NCI-H1092 (cell line): ENCODE measurements around the gene LRPAP1.

Experiments
- DNase-seq: peaks from one replicate; lab custom pipeline; 2025; lab: John Stamatoyannopoulos, UW

The LRPAP1 gene

DNA sequence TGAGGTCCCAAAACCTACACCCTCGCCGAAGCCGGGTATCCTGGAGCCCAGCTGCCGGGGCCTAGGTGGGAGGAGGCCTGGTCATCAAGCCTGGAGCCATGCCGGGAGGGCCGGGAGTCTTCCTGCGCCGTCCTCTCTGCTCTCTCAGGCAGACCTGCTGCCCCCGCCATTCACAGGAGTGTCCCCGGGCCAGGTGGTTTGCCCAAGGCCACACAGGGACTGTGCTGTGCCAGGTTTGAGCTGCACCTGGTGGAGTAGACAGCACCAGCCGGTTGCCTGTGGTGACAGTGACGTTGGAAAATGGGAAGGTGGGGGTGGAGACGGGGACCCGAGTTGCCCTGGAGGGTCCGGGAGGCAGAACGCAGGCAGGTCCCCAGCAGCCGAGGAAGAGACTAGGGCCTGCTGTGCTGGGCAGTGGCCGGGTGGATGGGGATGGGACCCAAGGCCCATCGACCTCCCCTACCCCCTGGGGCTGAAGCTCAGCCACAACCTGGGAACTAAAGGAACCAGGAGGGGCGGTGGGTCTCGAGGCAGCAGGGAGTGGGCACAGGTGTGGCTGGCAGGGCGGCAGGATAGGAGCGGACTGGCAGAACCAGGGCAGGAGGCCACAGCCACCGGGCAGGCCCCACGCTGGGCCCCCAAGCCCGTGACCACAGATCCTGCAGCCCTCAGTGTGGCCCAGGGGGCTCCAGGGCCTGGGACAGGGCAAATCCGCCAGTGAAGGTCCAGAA lies 59.6 kb downstream of the LRPAP1 start:
- DNase-seq, result no peak

DNA sequence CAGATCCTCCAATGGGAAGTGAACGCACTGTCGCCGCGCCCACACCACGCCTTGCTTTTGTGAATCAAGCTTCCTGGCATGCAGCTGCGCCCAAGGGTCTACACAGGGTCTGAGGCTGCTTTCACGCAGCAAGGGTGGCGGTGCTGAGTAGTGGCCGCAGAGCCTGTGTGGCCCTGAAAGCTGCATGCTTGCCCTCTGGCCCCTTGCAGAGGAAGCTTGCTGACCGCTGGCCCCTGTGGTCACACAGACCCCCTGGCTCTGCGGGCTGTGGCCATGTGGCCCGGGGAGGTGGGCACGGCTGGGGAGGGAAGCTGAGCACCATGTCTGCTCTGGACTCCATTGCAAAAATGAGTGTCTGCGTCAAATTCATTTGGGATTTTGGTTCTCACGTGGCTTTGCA lies 60.3 kb downstream of the LRPAP1 start:
- DNase-seq, result no peak

DNA sequence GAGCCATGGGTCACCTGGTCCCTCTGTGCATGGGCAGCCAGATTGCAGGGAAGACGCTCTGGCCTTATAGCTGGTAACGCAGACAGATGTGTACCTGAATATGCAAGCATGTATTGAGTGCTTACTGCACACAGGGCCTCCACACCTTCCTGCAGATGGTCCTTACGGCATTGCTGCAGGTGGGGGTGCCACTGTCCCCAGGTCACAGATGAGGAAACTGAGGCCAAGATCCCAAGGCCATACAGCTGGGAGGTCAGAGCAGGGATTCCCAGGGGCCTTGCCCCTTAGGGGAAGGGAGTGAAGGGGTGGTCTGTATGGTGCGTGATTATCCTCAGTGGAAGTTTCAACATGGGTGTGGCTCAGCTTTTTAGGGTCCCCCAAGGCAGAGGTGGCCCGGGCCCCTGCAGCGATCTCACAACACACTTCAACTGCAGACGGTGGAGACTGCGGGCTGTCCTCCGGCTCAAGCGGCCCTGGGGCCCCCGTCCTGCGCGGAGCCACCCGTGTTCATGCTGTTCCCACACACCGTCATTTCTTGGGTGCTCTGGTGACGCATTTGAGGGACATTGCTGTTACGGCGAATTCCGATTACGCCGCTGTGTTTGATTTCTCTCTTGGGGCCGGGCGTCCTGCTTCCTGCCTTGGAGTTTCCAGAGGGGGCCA lies 61.0 kb downstream of the LRPAP1 start:
- DNase-seq, result no peak

DNA sequence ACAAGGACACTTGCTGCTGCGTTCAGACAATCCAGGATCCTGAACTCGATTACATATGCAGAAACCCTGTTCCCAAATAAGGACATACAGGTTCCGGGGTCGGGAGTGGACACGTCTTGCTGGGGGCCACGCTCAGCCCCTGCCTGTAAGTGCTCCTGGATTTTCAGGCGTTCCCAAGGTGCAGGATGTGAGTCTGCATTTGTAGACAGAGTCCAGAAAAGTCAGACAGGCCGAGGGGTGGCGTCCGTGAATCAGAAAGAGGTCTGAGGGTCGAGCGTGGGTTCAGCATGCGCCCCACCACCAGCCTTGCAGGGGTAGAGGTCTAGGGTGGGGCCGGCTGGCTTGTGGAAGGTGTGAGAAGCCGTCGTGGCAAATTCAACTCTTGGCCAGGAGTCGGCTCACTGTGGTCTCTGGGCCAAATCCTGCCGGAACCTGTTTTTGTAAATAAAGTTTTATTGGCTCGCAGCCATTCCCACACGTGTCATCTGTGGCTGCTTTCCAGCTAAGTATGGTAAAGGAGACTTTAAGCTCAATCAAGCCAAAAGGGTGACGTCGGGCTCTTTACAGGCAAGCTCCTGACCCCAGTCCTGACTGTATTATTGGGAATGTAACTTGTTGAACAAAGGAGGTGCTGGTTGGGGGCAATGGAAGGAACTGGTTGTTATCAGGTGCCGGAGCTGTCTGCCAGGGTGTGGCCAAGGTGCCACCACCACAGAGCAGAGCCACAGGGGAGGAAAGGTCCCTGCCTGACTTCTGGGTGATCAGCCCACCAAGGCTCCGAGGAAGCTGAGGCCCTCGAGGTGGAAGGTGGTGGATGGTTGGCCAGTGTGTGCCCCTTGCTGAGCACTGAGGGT lies 61.8 kb downstream of the LRPAP1 start:
- no peak for DNase-seq

DNA sequence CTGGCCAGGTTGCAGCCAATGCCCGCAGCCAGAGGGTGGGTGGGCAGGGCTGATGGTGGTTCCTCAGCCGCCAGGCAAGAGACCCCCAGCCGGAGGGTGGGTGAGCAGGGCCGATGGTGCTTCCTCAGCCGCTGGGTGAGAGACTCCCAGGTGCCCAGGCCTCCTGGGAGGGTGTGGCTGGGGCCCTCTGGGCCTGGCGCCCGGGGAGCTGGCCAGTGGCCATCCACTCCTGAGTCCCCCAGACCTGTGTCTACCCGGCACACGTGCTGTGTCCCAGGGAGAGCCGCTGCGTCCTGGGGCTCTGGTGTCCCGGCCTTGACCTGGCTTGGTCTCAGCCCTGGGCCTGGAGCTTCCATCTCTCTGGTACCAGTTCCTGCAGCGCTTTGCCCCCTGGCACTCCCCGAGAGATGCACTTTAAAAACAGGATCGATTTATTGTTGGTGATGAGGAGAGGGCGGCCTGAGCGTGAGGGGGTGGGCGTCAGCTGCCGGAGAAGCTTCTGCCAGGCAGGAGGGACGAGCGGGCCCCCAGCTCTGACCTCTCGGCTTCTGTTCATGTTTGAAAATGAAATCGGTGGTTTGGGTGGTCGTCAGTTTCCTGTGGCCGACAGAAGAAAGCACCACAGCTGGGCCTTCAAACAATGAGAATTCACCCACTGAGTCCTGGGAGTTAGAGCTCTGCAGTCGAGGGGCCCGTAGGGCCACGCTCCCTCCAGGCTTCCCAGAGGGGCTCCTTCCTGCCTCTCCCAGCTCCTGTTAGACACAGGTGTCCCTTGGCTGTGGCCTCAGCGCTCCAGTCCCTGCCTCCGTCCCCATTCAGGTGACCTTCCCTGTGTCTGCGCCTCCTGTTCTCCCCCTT lies 62.6 kb downstream of the LRPAP1 start:
- DNase-seq, result peak; percentile 21

DNA sequence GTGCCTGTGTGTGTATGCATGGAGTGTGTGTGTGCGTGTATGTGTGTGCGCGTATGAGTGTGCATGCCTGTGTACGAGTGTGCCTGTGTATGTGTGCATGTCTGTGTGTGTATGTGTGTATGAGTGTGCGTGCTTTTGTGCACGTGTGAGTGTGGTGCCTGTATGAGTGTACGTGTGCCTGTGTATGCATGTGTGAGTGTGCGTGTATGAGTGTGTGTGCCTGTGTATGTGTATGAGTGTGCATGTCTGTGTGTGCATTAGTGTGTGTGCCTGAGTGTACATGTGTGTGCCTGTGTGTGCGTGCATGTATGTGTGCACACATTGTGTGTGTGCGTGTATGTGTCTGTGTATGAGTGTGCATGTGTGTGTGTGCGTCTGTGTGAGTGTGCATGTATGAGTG lies 63.4 kb downstream of the LRPAP1 start:
- no peak for DNase-seq

DNA sequence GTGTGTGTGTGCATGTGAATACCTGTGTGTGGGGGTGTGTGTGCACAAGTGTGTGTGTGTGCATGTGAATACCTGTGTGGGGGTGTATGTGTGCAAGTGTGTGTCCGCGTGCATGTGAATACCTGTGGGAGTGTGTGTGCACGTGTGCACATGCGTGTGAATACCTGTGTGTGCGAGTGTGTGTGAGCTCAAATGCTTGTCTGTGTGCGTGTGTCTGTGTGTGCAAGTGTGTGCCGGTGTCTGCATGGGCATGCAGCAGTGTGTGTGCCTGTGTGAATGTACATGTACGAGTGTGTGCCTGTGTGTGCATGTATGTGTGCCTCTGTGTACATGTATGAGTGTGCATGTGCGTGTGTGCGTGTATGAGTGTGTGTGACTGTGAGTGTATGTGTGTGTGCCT lies 64.1 kb downstream of the LRPAP1 start:
- DNase-seq, result no peak

DNA sequence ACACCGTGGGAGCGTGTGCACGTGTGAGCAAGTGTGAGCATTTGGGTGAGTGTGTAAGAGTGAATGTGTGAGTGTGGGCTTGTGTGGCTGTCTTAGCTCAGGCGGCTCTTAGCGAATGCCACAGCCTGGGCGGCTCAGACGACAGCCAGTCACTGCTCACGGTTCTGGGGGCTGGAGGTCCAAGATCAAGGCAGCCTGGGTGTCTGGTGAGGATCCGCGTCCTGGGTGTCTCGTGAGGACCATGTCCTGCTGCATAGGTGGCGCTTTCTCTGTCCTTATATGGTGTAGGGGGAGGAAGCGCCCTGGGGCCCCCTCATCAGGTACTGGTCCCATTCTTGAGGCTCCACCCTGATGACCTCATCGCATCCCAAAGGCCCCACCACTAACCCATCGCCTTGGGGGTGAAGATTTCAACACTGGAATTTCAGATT lies 64.6 kb downstream of the LRPAP1 start:
- no peak for DNase-seq

DNA sequence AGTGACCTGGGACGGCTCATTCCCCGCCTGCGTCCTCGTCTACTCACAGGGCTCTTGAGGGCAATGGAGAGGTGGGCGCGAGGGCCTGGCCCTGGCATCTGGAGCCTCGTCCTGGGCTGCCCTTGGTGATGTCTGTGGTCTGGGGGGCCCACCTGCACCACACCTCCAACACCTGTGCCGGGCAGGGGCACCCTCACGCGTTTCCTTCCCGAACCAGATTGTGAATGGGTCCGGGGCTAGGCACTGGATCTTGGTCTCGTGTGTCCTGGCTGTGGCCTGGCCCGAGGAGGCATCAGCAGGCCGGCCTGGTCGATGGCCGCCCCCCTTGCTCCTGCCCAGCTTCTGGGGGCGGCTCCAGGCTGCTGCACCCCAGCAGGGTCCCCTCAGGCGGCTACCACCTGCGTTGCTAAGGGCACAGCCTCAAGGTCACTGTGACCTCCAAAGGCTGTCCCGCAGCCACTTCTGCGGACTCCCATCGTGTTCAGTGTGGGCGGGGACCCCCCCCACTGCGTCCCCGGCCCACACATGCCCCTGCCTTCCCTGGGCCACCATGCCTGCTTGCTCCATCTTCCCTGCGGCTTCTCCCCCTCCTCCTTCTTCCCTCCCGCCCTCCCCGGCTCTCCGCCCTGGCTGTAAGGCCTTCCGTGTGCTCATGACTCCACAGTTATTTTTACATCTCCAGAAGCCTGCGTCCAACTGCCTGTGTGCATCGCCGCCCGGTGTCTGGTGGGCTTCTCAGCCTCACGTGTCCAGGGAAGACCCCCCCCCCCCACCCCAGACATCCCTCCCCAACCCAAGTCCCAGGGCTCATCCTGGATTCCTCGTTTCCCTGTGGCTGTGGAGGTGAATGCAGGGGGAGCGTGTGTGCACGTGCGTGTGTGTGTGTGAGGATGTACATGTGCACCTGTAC lies 65.3 kb downstream of the LRPAP1 start:
- no peak for DNase-seq

DNA sequence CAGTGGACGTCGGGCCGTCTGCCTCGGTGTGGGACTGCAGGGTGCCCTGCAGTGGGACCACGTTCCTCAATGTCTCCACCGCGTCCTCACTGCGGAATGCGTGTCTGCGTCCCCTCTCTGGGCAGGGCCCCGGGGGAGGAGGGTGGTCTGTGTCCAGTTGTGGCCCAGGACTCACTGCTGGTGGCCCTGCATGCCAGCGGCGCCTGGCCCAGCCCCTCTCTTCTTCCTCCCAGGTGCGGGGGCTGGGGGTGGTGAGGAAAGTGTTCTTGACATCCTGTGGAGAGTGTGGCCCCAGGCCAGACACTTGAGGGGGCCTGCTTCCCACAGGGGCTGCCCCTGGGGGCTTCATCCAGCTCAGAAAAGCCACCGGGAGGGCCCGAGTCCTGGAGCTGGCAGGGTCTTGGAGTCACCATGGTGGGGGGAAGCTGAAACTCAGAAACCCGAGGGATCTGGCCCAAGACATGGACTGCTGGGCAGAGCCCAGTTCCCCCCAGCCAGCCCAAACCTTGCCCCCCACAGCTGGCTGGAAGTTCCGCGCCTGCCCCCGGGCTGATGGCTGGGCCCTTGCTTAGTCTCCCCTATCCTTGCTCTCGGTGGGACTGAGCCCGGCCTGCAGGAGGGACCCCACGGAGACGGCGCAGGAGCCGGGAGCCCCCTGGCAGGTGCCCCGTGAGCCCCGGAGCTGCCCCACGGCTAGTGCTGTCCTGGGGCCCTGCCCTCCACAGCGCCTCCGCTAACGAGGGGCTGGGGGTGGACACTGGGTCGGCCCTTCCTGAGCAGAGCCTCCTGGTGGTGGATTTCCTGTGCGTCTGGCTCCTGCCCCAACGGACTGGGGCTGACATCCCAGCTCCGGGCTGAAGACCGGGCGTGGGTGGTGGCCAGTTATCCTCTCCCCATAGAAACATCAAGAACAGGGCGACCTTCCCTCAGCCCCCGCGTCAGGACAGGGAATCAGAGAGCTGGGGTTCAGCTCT lies 66.2 kb downstream of the LRPAP1 start:
- no peak for DNase-seq

DNA sequence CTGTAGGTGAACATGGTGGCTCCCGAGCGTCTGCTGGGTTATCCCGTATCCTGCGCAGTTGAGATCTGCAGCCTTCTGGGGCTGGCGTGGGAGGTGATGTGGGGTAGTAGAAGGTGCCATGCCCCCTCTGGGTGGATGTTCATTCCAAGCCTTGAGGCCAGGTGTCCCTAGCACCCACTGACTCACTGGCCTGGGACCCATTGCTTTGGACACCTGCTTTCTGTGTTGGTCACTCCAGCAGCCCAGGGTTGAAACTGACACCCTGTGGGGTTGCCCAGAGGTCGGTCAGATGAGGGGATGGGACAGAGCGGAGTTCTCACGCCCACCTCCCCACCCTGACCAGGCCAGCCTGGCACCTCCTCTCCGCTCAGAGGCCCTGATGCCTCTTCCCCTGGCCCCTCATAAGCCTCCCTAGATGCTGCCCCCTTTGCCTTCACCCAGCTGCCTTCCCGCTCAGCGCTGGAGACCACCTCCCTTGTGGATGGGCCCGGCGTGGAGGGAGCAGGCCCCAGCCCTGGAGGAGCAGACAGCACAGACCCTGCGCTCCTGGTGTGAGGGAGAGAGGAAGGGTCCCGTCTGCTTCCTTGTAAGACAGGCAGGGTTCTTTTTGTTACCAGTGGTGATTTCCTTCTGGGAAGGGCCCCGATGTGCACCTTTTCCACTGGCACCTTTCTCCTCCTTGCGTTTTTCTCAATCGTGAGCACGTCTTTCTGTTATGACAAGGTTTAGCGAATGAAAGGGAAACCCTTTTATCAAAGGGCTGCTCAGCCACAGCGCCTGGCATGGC lies 67.1 kb downstream of the LRPAP1 start:
- DNase-seq, result no peak

DNA sequence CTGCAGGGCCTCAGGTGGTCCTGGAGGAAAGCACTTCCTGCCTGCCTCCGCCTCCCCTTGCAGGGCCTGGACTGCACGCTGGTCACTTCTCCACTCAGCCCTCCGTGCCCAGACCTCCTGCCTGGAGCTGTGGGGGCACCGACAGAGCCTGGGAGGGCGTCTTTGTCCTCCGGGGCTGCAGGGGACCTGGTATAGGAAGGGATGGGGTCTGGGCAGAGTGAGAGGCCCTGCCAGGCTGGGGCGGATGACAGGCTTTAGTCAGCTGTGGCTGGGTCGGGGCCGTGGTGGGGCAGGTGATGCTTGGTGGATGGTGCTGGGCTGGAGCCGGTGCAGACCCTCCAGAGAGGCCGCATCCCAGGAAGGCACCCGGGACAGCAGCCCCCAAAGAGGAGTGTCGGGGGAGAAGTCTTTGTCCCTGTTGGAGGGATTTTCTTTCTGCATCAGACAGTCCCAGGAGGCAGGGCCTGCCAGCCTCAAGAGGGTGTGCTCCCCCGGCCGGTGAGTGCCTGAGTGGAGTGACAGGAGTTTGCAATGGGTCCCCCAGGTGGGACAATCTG lies 67.8 kb downstream of the LRPAP1 start:
- no peak for DNase-seq

DNA sequence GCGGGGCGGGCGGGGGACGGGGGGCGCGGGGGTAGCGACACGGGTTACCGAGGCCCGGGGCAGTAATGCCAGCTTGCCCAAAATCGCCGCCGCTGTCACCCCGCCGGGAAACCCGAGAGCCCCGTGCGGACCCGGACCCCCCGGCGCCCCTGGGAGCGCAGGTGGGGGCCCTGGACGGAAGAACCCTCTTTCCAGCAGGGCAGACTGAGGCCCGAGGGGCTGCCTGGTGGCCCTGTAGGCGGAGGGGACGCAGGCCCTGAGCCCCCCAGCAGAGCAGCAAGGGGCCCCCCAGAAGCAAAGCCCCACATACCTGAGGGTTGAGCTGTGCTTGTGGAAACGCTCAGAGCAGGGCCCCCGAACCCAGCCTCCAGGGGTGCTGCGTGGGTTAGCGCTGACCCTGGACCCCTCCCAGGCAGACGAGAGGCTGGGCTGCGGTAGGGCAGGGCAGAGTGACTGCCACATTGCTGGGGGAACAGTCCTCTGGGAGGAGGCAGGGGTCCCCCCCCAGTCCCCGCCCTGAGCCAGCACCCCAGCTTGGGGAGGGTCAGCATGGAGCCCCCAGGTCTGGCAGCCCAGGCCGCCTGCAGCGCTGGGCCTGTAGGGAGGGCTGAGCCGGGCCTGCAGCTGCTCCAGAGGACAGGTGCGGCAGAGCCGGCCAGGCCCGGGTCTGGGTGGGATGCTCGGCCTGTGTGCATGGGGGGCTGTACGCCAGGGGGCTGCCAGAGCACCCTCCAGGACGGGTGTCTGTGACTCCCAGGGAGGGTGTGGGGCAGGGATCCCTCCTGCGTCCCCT lies 68.5 kb downstream of the LRPAP1 start:
- DNase-seq, result no peak

DNA sequence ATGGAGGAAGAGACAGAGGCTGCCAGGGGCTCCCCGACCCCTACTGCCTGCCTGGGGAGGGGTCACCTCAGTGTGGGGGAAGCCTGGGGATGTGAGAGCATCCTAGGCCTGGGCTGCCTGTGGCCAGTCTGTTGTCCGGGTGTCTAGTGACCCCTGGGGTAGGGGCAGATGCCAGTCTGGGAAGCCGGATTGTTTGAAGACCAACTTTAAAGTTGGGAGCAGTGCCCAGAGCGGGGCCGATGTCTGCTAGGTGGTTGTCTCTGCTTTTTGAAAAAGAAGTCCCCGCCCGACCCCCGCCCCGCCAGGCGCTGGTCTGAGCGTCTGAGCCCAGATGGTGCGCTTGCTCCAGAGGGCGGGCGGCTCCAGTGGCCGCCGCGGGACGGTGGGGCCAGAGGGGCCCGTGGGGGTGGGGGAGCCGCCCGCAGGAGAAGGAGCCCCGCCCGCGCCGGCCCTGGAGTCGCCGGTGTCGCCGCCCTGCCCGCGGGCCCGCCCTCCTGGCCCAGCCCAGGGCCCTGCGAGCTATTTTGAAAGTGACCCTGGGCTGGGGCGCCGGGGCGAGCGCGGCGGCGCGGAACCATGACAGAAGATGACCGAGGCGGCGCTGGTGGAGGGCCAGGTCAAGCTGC lies 69.3 kb downstream of the LRPAP1 start, which contains the start of gene DOK7:
DOK7 (plus strand) TSS at position 517 of the 626 bp plus-strand sequence; CDS start at position 587, 70 bp downstream.
- no peak for DNase-seq

DNA sequence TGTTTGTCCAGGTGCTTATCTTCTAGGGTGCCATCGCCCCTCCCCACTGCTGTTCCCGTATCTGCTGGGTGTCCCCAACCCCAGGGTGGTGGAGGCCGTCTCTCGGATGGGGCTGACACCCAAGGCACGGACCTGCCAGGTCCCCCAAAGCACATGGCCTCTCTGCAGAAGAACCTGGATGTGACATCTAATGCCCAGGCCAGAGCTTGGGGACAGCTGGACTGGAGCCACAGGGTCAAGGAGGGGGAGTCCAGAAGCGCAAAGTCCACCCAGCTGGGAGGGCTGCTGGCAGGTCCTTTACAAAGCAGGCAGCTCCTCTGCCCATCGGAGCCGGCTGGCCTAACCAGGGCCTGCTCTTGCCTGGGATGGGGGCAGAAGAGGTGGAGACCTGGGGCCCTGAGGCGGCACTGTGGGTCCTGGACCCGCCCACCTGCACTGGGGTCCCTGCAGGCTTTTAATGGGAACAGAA lies 69.9 kb downstream of the LRPAP1 start:
- no peak for DNase-seq

DNA sequence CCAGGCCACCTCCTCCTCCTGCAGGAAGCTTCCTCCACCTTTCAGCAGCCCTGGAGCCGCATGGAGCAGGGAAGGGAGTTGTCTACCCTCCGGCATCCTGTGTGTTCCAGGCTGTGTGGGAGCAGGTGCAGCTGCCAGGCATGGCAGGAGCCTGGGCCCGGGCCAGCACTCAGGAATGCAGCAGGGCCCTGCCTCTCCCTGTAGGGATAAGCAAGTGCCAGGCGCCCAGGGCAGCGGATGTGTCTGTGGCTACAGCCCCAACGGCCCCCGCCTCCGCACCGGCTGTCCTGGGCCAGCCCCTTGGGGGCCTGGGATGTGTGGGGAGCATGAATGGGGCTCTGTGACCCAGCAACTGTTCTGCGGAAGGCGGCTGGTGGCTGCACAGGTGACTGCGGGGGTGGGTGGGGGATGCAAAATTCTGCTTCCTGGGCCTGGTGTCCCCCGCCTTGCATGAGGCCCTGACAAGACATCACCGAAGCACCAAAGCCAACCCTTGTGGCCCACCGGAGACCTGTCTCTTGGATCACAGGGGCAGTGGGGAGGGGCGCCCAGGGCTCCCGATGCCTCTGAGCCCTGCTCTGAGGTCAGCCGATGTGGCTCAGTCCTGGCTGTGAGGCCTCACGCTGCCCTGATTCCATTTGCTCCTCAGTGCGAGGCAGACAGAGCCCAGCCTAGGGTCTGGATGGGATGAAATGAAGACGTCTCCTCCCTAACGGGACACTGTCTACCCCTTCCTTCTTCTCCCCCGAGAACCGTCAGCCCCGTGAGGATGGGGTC lies 70.5 kb downstream of the LRPAP1 start:
- no peak for DNase-seq
